A549 (cell line): ENCODE results near the gene CAPN14. TPM values are rescaled to one million over a fixed set of nuclear protein-coding genes. Genes with fewer than 3 reads are reported as not detected.

Source experiments
- ATAC-seq, 2 experiments: fragments of 200-7000 bp in 1 of 2; fragments of >200 bp in 1 of 2; cut with Nextera tagmentation in 1 of 2; cut with Tn5 transposase in 1 of 2; 3 replicates each; pipeline versions ENCODE4 v1.8.0 to v1.9.1; 2018 to 2020; ENCODE audit warnings: mild to moderate bottlenecking in 1 of 2, moderate library complexity in 1 of 2
- CTCF ChIA-PET: fragments of 300-600 bp; sonication (Branson Sonifier 250); formaldehyde crosslinking; extraction: SDS; loops from one replicate; lab custom pipeline; 2021; ENCODE audit warnings: antibody characterized with exemption, inconsistent platforms; lab: Yijun Ruan, JAX
- POLR2A ChIA-PET: fragments of 350-600 bp; formaldehyde crosslinking; extraction: SDS; loops from one replicate; lab custom pipeline; 2021; ENCODE audit warnings: antibody characterized with exemption, inconsistent platforms; lab: Yijun Ruan, JAX
- DNase-seq, 2 experiments: peaks; one replicate each; pipeline versions ENCODE4 v3.0.0 to v3.0.0-alpha.2; 2011 to 2016; ENCODE audit warnings: low read depth in 1 of 2, low spot score in 1 of 2
- FAIRE-seq: peaks from 2 replicates; lab custom pipeline; 2011; peaks lifted over from hg19 to GRCh38; lab: Jason Lieb, UNC
- H3K27ac ChIP-seq, 2 experiments: fragments of >200 bp; sonication (Bioruptor Twin); formaldehyde crosslinking; 3 replicates each; pipeline ENCODE4 v1.5.1; 2016 to 2017
- H3K4me1 ChIP-seq: fragments of >200 bp; sonication (Bioruptor Twin); formaldehyde crosslinking; 3 replicates; pipeline ENCODE4 v1.6.1; 2016
- H3K4me2 ChIP-seq: fragments of >200 bp; sonication (Bioruptor Twin); formaldehyde crosslinking; 3 replicates; pipeline ENCODE4 v1.6.1; 2016
- H3K4me3 ChIP-seq: fragments of >200 bp; sonication (Bioruptor Twin); formaldehyde crosslinking; 3 replicates; pipeline ENCODE4 v1.5.1; 2016
- H3K9me3 ChIP-seq: fragments of >200 bp; sonication (Bioruptor Twin); formaldehyde crosslinking; 3 replicates; pipeline ENCODE4 v1.6.1; 2016
- BCL3 ChIP-seq: fragments of >200 bp; sonication (Bioruptor Twin); formaldehyde crosslinking; IDR thresholded peaks from 3 replicates; pipeline ENCODE4 v1.6.1; 2016
- CBX2 ChIP-seq: fragments of 200-600 bp; sonication (generic); IDR thresholded peaks from 2 replicates; pipeline ENCODE4 v1.6.1; 2016; ENCODE audit warnings: low read depth, mild to moderate bottlenecking, borderline replicate concordance
- CBX8 ChIP-seq: fragments of 200-600 bp; sonication (generic); IDR thresholded peaks from 2 replicates; pipeline ENCODE4 v1.6.1; 2016
- FOSB ChIP-seq: fragments of 250-450 bp; sonication (Bioruptor Pico); IDR thresholded peaks from 2 replicates; pipeline ENCODE4 v1.5.0; 2020; ENCODE audit warnings: mild to moderate bottlenecking, moderate library complexity
- FOSL2 ChIP-seq, 2 experiments: fragments of 450-650 bp in 1 of 2; fragments of >200 bp in 1 of 2; sonication (Bioruptor Twin) in 1 of 2; formaldehyde crosslinking; IDR thresholded peaks; 2 replicates each; pipeline versions ENCODE4 v1.5.0 to v1.6.1; 2016 to 2020; ENCODE audit warnings: mild to moderate bottlenecking in 1 of 2, moderate library complexity in 1 of 2
- FOXS1 ChIP-seq: fragments of 250-450 bp; sonication (Bioruptor Pico); IDR thresholded peaks from 2 replicates; pipeline ENCODE4 v1.5.0; 2020; ENCODE audit warnings: mild to moderate bottlenecking, moderate library complexity
- HOXA7 ChIP-seq: fragments of 250-450 bp; sonication (Bioruptor Pico); IDR thresholded peaks from 2 replicates; pipeline ENCODE4 v1.5.0; 2020; ENCODE audit warnings: mild to moderate bottlenecking, moderate library complexity
- HOXB13 ChIP-seq: fragments of 250-450 bp; sonication (Bioruptor Pico); IDR thresholded peaks from 2 replicates; pipeline ENCODE4 v1.5.0; 2020; ENCODE audit warnings: low read depth, mild to moderate bottlenecking, moderate library complexity
- JUN ChIP-seq, 2 experiments: fragments of >200 bp; sonication (Bioruptor Twin); formaldehyde crosslinking; IDR thresholded peaks; 2 replicates in 1 of 2; 3 replicates in 1 of 2; pipeline ENCODE4 v1.6.1; 2016 to 2017
- MAZ ChIP-seq: fragments of 150-350 bp; IDR thresholded peaks from 2 replicates; pipeline ENCODE4 v1.6.1; 2014; ENCODE audit warnings: antibody characterized with exemption, low read depth, low read length, borderline replicate concordance
- NFE2L2 ChIP-seq: fragments of 150-350 bp; conservative IDR thresholded peaks from 2 replicates; pipeline ENCODE4 v1.6.1; 2014; ENCODE audit warnings: low read length
- NR3C1 ChIP-seq: fragments of >200 bp; sonication (Bioruptor Twin); formaldehyde crosslinking; IDR thresholded peaks from 3 replicates; pipeline ENCODE4 v1.6.1; 2017
- PHF8 ChIP-seq: fragments of 200-600 bp; sonication (generic); IDR thresholded peaks from 2 replicates; pipeline ENCODE4 v1.6.1; 2016; ENCODE audit warnings: low read depth, mild to moderate bottlenecking, antibody characterized with exemption, moderate library complexity, borderline replicate concordance
- REST ChIP-seq: fragments of 200-600 bp; sonication (generic); IDR thresholded peaks from 2 replicates; pipeline ENCODE4 v1.6.1; 2016; ENCODE audit warnings: antibody characterized with exemption, mild to moderate bottlenecking, moderate library complexity
- RNF2 ChIP-seq: fragments of 200-600 bp; sonication (generic); IDR thresholded peaks from 2 replicates; pipeline ENCODE4 v1.6.1; 2016; ENCODE audit warnings: low read depth, mild to moderate bottlenecking, antibody characterized with exemption, moderate library complexity, borderline replicate concordance
- SMC3 ChIP-seq: fragments of >200 bp; sonication (Bioruptor Twin); formaldehyde crosslinking; IDR thresholded peaks from 3 replicates; pipeline ENCODE4 v1.6.1; 2018; ENCODE audit warnings: inconsistent platforms
- TFCP2L1 ChIP-seq: fragments of 250-450 bp; sonication (Bioruptor Pico); IDR thresholded peaks from 2 replicates; pipeline ENCODE4 v1.5.0; 2021; ENCODE audit warnings: mild to moderate bottlenecking
- TP53 ChIP-seq: fragments of 250-450 bp; sonication (Bioruptor Pico); IDR thresholded peaks from 2 replicates; pipeline ENCODE4 v1.5.0; 2021; ENCODE audit warnings: mild to moderate bottlenecking, moderate library complexity
- USF2 ChIP-seq: fragments of 450-650 bp; IDR thresholded peaks from 2 replicates; pipeline ENCODE4 v1.6.1; 2014; ENCODE audit warnings: antibody characterized with exemption
- ZFP36 ChIP-seq: fragments of 450-650 bp; IDR thresholded peaks from 2 replicates; pipeline ENCODE4 v1.6.1; 2014; ENCODE audit warnings: borderline replicate concordance; ENCODE audit not compliant: partially characterized antibody
- ZNF302 ChIP-seq: fragments of 250-450 bp; sonication (Bioruptor Pico); IDR thresholded peaks from 2 replicates; pipeline ENCODE4 v1.9.0; 2021; ENCODE audit warnings: inconsistent platforms, mild to moderate bottlenecking, moderate library complexity
- ZSCAN20 ChIP-seq: fragments of 250-450 bp; sonication (Bioruptor Pico); IDR thresholded peaks from 2 replicates; pipeline ENCODE4 v1.8.0; 2022; ENCODE audit warnings: mild to moderate bottlenecking, moderate library complexity
- WGBS: methylation state at CpG from one replicate; pipeline ENCODE4 v1.1.6; 2017; ENCODE audit errors: missing lambda C conversion rate; 5-methylcytosine and 5-hydroxymethylcytosine counted together
- polyA plus RNA-seq, 4 experiments: library from polyadenylated mRNA; depleted of rRNA in 3 of 4; stranded (reverse); fragments of >200 nt; fragmentation: RNase III in 1 of 4; extraction: RNeasy Plus Mini Kit Qiagen cat#74134 plus additional on column Dnase treatment in 1 of 4; gene quantifications; 2 replicates in 3 of 4; 3 replicates in 1 of 4; pipeline ENCODE4 v1.2.3, GENCODE V29; 2011 to 2017
- TF ChIP-seq, protein P1 (sequence below): IDR thresholded peaks from 2 replicates; pipeline ENCODE4 v1.6.1; 2012
- TF ChIP-seq, protein P2 (sequence below): IDR thresholded peaks from 2 replicates; pipeline ENCODE4 v1.6.1; 2012
- TF ChIP-seq, protein P3 (sequence below): fragments of 150-350 bp; IDR thresholded peaks from 2 replicates; pipeline ENCODE4 v1.6.1; 2014; ENCODE audit warnings: low read depth, mild to moderate bottlenecking, low read length
- TF ChIP-seq, protein P4 (sequence below): fragments of 250-450 bp; sonication (Bioruptor Pico); IDR thresholded peaks from 2 replicates; pipeline ENCODE4 v1.5.0; 2021; ENCODE audit warnings: mild to moderate bottlenecking, moderate library complexity, borderline replicate concordance
- TF ChIP-seq, protein P5 (sequence below): fragments of 250-450 bp; sonication (Bioruptor Pico); IDR thresholded peaks from 2 replicates; pipeline ENCODE4 v1.5.0; 2020; ENCODE audit warnings: low read depth, mild to moderate bottlenecking, moderate library complexity

The CAPN14 gene
- polyA plus RNA-seq, 2 of the 4 experiments (the other 2 are of a cell fraction), result 0.04 to 0.06 TPM

GRCh38 chr2:31197166-31197565, 20.1 kb downstream of the CAPN14 start:
- FAIRE-seq (no peak), DNase-seq (no peak), ATAC-seq (no peak)
- Histone ChIP-seq H3K4me2 (no peak overlapping the region), H3K9me3 (no peaks in the 10 kb centered on the region), H3K4me3 (no peak overlapping the region), H3K27ac (no peak overlapping the region), H3K4me1 (no peaks in the 10 kb centered on the region)
- ChIA-PET CTCF (interaction anchor here (0.7 to 1.2 kb wide), 3 partner anchors 18 to 59 kb away, joined by 3 to 5 read pairs (median 3); partner anchors contain the start of gene GALNT14), POLR2A (no interaction called here)
- 39% methylated on average over 4 of the region's 4 CpGs for WGBS
- no peak for TF ChIP-seq JUN (IDR thresholded peaks at IDR 0.05)
- TF ChIP-seq MAZ, result no peak
- TF ChIP-seq, protein P1, sequence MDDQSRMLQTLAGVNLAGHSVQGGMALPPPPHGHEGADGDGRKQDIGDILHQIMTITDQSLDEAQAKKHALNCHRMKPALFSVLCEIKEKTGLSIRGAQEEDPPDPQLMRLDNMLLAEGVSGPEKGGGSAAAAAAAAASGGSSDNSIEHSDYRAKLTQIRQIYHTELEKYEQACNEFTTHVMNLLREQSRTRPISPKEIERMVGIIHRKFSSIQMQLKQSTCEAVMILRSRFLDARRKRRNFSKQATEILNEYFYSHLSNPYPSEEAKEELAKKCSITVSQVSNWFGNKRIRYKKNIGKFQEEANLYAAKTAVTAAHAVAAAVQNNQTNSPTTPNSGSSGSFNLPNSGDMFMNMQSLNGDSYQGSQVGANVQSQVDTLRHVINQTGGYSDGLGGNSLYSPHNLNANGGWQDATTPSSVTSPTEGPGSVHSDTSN, result no peak
- TF ChIP-seq ZFP36, result no peak
- no peak for TF ChIP-seq TFCP2L1 (CRISPR knock-in tag)
- TF ChIP-seq RNF2, result no peak
- TF ChIP-seq, protein P2, sequence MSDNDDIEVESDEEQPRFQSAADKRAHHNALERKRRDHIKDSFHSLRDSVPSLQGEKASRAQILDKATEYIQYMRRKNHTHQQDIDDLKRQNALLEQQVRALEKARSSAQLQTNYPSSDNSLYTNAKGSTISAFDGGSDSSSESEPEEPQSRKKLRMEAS, result no peak
- TF ChIP-seq ZNF302 (CRISPR knock-in tag), result no peak
- no peak for TF ChIP-seq HOXB13
- TF ChIP-seq SMC3, result no peak
- no peak for TF ChIP-seq CBX8
- TF ChIP-seq USF2, result no peak
- TF ChIP-seq TP53 (CRISPR knock-in tag), result no peak
- TF ChIP-seq FOSB, result no peak
- TF ChIP-seq NFE2L2, result no peak
- TF ChIP-seq HOXA7, result no peak
- no peak for TF ChIP-seq FOXS1 (CRISPR knock-in tag)
- TF ChIP-seq CBX2, result no peak

DNA sequence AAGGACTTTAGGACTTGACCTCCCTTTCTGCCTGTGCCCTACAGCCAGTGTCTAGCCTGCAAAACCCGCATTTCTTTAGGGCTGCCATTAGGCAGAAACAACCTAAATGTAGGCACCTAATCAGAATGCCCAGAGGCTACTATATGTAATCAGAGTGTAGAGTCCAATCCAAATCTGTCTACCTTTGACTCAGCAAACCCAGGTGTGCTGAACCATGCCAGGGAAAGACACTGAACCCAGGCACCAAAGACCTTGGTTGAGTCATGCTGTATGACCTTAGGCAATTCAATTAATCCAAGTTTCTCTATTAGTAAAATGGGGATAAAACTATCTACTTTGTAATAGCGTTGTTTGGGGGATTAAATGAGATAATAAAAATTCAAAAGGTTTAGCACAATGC, 20.7 kb downstream of the CAPN14 start:
- CTCF ChIA-PET, result interaction anchor here (1.0 to 1.2 kb wide), 2 partner anchors 27 to 58 kb away, joined by 3 to 5 read pairs; partner anchors contain the start of gene GALNT14
- DNase-seq, result no peak
- WGBS, result 45% methylated on average over 2 of the region's 2 CpGs
- no peak overlapping the region for H3K4me3 ChIP-seq
- no peak for FAIRE-seq
- no peak for ATAC-seq
- POLR2A ChIA-PET, result no interaction called here
- H3K27ac ChIP-seq, result no peak overlapping the region
- no peaks in the 10 kb centered on the region for H3K9me3 ChIP-seq
- H3K4me2 ChIP-seq, result no peak overlapping the region
- no peaks in the 10 kb centered on the region for H3K4me1 ChIP-seq
- TF ChIP-seq FOSB, result no peak
- TF ChIP-seq TFCP2L1 (CRISPR knock-in tag), result no peak
- TF ChIP-seq, protein P3, sequence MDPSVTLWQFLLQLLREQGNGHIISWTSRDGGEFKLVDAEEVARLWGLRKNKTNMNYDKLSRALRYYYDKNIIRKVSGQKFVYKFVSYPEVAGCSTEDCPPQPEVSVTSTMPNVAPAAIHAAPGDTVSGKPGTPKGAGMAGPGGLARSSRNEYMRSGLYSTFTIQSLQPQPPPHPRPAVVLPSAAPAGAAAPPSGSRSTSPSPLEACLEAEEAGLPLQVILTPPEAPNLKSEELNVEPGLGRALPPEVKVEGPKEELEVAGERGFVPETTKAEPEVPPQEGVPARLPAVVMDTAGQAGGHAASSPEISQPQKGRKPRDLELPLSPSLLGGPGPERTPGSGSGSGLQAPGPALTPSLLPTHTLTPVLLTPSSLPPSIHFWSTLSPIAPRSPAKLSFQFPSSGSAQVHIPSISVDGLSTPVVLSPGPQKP, result no peak
- no peak for TF ChIP-seq FOSL2 (IDR thresholded peaks at IDR 0.05)
- no peak for TF ChIP-seq FOSL2 (CRISPR knock-in tag; IDR thresholded peaks at IDR 0.05)
- no peak for TF ChIP-seq PHF8
- TF ChIP-seq, protein P4, sequence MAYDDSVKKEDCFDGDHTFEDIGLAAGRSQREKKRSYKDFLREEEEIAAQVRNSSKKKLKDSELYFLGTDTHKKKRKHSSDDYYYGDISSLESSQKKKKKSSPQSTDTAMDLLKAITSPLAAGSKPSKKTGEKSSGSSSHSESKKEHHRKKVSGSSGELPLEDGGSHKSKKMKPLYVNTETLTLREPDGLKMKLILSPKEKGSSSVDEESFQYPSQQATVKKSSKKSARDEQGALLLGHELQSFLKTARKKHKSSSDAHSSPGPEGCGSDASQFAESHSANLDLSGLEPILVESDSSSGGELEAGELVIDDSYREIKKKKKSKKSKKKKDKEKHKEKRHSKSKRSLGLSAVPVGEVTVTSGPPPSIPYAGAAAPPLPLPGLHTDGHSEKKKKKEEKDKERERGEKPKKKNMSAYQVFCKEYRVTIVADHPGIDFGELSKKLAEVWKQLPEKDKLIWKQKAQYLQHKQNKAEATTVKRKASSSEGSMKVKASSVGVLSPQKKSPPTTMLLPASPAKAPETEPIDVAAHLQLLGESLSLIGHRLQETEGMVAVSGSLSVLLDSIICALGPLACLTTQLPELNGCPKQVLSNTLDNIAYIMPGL (CRISPR knock-in tag), result no peak
- TF ChIP-seq NR3C1, result no peak
- TF ChIP-seq, protein P5, sequence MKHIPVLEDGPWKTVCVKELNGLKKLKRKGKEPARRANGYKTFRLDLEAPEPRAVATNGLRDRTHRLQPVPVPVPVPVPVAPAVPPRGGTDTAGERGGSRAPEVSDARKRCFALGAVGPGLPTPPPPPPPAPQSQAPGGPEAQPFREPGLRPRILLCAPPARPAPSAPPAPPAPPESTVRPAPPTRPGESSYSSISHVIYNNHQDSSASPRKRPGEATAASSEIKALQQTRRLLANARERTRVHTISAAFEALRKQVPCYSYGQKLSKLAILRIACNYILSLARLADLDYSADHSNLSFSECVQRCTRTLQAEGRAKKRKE, result no peak
- TF ChIP-seq BCL3, result no peak
- no peak for TF ChIP-seq REST
- TF ChIP-seq ZSCAN20 (CRISPR knock-in tag), result no peak
